Stimulated activated CD8-positive, alpha-beta memory T cell treated with anti-CD3 and anti-CD28 coated beads, Interleukin-4, amount 100 ng/mL, for 48 hours (primary cell): ENCODE results near the gene DNAJC8.
A peak's percentile ranks its signal among the peaks of the same experiment; 100 is the strongest.

ENCODE experiments used
- DNase-seq: peaks from one replicate; pipeline ENCODE4 v3.0.0-alpha.2; 2020

The DNAJC8 gene

DNA sequence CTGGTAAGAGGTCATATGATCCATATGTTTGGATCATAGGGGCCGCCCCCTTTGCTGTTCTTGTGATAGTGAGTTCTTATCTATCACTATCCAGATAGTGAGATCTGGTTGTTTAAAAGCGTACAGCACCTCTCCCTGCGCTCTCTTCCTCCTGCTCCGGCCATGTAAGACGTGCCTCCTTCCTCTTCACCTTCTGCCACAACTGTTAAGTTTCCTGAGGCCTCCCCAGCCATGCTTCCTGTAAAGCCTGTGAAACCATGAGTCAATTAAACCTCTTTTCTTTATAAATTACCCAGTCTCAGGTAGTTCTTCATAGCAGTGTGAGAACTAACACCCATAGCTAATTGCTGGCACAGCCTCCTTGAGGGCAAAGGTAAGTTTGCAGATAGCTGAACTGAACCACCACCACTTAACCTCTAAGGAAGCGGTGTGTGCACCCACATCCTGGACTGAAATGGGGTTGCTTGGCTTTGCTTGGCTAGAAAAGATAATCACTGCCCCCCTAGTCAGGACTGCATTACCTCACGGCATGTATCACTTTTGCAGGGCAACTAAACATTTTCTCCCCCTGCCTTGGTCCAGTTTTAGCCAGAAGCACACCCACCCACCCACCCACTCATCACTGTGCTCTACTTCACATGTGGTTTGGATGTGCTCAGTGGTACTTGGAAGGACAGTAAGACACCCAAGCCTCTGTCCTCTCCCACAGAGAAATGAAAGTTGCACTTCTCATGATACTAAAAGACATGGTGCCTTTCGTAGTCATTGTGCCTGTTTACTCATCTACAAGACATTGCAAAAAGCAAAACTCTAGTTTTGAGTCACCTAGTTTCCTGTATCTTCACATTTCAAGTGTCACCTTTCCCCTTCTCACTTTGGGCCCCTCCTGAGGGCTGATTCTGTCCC is 33.2 kb downstream of the DNAJC8 start:
- peak; percentile 77 for DNase-seq

DNA sequence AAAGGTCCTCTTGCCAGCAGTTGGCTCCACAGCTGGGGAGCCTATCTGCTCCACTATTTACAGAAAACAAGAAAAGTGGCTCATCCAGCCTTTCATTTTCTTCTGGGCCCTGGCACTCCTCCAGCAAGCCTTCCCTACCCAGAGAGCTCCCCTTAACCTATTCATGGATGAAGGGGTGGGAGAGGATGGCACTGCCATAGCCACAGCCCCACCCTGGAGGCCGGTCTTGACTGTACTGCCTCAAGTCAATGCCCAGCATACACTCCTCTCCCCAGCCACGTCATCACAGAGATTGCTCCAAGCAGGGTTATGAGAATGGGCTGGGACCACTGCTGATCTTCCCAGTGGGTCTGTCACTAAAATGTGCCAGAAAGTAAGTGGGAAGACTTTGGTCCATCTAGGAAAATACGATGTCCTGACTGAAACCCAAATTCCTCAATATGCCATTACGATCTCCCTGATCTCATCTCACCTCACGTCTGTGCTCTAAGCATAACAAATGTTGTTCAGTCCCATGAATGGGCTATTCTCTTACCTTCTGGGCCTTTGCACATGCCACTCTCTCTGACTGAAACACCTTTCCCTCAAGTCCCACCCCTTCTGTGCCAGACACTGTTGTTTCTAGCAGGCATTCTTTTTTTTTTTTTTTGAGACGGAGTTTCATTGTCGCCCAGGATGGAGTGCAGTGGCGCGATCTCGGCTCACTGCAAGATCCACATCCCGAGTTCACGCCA is 35.0 kb downstream of the DNAJC8 start:
- DNase-seq, result peak; percentile 21

DNA sequence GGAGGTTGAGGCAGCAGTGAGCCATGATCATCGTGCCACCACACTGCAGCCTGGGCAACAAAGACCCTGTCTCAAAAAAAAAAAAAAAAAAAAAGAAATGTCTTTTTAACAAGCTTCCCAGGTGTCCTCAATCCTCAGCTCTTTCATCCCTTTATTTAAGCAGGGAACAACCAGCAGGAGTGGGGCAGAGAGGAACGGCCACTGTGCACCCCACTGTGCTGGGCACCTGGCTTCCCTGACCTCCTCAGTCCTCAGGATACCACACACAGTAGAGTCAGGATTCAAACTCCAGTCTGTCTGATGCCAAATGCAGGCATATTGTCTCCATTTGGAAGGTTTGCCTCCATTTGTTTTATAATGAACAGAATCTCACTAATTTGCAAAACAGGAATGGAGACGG is 36.5 kb downstream of the DNAJC8 start:
- DNase-seq, result peak; percentile 14

DNA sequence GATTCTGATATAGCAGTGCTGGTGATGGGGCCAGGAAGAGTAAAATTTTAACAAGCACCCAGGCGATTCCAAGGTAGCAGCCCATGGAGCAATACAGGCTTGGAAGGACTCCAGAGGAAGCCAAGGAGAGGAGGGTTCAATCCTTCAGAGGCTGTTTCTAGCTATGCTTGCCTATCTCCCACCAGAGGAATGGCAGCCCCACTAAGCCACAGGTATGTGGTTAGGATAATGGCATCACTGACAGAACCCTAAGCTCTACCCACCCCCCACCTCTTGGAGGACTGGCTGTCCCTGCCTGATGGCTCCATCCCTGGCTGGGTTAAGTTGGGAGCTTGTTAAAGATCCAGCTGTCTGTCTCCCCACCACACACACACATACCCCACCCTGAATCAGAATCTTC is 37.0 kb downstream of the DNAJC8 start:
- peak; percentile 13 for DNase-seq

DNA sequence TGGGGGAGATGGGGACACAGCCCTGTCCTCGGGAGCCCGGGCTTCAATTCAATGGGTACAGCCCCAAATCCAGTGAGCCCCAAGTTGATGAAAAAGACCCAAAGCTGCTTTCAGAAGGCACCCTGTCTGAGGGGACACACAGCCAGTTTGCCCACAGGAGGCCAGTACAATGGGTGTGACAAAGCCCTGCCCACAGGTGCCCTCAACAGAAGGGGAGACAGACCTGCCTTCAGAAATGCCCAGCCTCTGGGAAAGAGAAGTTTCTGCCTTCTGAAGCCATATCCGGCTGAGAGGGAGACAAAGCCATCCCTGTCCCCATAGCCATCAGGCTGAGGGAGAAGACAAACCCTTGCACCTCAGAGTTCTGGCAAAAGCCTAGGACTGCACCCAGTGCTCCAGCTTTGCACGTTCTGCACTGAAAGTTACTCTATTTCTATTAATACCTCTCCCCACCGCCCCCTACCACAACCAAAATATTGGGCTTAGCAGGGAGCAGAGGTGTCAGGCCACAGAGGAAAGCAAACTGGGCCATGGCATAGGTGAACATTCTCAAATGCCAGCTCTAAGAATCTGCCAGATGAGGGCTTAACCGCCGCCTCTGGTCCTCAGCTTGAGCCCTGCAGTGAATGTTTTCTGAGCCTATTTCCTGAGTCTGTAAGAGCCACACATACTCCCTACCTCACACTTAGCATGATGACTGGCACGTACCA is 38.3 kb downstream of the DNAJC8 start:
- peak; percentile 22 for DNase-seq

DNA sequence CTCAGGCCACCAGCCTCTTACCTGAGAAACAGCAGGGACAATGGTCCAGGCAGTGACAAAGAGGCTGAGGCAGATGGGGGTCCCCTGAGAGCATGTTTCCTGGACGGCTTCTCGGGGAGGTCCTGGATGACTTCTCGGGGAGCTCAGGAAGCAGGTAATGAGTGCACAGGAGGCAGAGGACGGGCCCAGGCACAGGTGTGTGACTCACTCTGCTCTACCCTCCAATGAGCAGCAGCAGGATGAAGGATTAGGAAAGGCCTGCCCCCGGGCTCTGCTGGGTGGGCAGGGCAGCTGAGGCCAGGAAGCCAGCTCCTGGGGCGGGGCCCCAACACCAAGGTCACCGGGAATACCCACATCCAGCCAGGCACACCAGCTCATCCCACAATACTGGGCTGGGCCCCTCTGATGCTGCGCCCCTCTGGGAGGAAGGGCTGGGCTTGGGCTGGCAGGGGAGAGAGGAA is 39.1 kb downstream of the DNAJC8 start:
- DNase-seq, result peak; percentile 21

DNA sequence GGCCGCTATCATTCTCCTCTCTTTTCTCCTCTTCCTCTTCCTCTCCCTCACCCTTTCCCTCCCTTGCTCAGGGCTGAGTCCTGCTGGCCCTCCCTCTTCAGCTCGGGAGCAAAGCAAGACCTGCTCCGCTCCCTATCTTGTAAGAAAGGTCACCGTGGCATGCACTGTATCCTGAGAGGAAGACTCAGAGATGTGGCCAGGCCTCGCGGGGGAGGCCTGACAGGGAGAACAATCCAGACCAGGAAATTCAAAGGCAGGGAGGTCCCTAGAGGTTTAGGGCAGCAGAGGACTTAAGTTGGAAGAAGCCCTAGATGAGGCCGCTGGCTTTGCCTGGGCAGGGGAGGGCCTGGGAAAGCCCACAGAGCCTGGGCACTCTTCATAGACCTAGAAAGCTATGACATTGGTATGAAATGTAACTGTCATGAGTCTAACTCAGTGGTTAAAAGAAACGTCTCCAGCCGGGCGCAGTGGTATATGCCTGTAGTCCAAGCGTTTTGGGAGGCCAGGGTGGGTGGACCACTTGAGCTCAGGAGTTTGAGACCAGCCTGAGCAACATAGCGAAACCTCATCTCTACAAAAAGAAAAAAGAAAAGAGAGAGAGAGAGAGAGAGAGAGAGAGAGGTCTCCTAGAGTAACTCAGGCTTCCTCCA is 41.7 kb downstream of the DNAJC8 start:
- DNase-seq, result no peak

DNA sequence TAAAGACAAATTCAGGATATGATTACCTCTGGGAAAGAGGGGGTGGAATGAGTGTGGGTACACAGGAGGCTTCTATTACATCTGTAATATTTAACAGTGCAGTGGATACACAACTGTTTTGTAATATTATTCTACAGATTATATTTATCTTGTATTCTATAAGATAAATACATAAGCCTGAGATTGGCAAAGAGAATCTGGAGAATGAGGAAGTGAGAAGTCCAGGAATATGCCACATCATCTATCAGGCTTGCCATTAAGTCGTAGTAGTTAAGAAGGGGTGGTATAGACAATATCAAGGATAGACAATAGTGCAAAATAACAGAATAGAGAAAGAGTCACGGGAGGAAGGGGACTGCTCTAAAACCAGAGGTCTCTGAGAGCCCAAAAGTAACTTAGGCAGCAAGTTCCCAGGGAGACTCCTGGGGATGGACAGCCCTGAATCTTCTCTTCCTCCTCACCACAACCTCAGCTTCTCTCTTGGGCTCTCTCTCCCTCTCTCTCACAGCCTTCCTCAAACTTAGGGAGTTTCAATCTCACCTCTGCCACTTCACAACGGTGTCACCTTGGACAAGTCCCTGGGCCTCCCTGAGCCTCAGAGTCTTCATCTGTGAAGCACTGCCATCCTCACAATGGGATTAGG is 42.4 kb downstream of the DNAJC8 start:
- DNase-seq, result no peak

DNA sequence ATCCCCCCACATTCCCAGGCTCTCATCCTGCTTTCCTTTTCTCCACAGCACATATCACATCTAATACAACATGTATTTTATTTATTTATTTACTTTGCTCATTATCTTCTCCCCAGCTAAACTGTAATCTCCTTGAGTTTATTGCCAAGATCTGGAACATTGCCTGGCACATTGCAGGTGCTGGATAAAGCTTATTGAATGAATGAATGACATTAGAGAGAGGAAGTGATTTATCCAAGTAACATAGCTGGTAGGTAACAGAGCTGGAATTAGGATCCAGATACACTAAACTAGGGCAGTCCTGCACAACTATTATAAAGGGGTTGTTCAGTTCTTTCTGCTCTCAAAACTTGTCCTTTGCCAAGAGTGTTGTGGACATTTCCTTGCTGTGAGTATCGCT is 47.8 kb downstream of the DNAJC8 start:
- no peak for DNase-seq

DNA sequence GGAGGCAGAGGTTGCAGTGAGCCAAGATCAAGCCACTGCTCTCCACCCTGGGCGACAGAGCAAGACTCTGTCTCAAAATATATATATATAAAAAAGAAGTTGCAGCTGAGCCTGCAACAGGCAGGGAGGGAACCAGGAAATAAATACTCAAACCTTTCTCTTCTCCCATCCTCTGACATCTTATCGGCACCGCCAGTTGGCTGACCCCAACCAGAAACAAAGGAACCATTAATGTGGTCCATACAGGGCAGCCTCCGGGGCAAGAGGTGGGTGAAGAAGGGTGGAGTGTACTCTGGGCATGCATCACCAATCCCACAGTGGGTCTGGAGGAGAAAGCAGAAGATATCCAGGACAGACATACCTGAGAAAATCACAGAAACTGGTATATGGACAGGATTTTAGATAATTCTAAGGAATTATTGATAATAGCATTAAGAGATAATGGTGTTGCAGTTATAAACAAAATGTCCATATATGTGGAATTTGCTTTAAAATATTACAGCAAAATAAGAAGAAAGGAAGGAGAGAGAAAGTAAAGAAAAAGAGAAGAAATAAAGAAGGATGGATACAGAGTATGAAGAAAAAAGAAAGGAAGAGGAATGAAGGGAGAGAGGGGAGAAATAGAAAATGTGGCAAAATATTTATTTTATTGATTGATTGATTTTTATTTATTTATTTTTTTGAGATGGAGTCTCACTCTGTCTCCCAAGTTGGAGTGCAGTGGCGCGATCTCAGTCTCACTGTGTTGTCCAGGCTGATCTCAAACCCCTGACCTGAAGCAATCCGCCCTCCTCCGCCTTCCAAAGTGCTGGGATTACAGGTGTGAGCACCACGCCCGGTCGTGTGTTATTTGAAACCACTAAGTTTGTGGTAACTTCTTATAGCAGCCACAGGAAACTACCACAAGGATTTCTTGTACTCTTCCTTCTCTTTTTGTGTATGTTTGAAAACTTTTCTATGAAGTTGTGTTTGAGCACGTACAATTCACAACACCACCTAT is 52.2 kb downstream of the DNAJC8 start:
- no peak for DNase-seq

DNA sequence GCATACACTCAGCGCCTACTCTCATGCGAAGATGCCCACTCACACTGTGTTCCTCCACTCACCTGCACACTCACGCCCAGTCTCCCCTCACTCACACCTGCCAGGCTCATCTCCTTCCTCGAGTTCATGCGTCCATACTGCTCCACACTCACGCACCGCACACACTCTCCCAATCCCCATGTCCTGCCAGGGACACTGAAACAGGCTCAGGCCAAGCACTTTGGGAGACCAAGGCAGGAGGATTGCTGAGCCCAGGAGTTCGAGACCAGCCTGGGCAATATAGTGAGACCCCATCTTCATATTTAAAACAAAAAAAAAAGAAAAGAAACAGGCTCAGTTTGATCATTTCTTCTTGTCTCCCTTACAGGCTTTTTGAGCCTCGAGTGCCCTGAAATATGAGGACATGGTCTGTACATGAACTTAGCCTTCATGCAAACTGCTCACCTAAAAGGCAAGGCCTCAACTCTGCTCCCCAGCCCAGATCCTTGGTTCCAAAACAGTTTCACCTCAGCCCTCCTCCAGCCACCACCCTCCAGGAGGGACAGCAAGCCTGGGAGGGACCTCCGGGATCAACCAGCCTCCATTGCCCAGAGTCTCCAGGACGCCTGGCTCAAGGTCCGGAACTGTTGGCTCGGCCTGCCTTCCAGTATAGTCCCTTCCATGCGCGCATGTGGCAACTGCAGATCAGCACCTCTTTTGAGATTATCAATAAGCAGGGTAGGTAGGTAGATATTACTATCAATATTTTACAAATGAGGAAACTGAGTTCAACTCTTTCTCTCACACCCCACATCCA is 53.9 kb downstream of the DNAJC8 start:
- no peak for DNase-seq

DNA sequence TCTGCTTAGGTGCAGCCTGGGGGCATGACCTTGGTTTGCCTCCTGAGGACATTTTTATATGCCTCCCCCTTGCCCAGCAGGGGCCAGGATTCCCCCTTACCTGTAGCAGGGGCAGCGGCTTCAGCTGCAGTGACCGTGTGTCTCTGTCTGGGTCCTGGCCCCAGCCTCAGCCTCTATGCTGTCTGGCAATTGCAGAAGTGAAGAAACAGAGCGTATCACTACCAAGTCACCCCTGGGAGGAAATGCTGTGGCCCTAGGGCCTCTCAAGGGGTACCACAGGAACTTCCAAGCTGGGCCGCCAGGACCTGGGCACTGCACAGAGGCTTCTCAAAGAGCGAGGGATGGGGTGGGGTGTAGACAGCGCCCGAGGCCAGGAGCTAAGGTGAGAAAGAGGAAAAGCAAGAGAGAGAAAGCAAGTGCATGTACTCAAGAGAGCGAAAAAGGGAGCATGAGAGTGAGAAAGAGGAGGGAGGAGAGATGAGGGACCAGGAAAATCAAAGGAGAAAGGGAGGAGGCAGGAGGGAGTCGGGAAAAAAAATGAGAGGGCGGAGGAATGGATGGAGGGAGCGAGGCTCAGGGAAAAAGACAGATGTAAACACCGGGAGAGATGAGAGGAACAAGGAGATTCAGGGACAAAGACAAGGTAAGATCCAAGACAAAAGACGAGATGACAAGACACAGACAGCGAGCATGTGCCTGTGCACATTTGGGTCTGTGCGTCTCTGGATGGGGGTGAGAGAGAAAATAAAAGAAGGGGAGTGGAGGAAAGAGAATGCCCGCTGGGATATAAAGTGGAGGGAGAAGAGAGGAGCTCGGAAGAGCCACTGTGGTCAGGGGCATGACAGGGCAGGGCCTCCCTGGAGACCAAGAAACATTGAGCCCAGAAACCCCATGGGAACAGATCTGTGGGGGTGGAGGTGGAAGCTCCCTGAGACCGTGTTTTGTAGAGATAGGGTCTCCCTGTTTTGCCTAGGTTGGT is 56.0 kb downstream of the DNAJC8 start, which contains the start of gene PTAFR:
Gene PTAFR, minus strand, starts transcription at position 199 of the 979 bp plus-strand sequence. CDS start 25,669 bp downstream, outside the sequence.
- DNase-seq, result no peak

DNA sequence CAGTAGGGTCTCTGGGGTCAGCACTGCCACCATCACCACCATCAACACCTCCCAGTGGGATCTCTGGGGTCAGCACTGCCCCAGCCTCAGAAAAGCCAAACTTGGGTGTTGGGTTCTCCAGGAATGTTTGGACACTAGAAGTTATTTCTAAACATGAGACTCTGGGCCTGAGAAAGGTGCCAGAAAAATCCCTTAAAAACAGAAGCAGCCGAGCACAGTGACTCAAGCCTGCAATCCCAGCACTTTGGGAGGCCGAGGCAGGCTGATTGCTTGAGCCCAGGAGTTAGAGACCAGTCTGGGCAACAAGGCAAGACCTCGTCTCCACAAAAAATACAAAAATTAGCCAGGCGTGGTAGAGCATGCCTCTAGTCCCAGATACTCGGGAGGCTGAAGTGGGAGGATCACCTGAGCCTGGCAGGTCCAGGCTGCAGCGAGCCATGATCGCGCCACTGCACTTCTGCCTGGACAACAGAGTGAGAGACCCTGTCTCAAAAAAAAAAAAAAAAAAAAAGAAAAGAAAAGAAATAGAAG is 56.8 kb downstream of the DNAJC8 start:
- DNase-seq, result no peak

DNA sequence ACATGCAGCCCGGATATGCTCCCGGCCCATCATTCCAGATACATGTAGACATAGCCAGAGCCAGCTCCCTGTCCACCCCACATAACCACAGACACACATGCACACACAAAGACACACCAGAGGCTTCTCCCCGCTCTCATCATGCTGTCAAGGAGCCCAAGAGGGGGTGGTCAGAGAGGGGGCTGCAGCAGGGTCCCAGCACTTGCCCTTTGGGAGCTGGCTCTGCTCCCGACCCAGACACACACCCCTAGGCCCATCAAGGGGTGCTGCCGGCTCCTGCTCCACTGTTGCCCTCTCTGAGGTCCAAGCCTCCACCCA is 58.9 kb downstream of the DNAJC8 start:
- no peak for DNase-seq

DNA sequence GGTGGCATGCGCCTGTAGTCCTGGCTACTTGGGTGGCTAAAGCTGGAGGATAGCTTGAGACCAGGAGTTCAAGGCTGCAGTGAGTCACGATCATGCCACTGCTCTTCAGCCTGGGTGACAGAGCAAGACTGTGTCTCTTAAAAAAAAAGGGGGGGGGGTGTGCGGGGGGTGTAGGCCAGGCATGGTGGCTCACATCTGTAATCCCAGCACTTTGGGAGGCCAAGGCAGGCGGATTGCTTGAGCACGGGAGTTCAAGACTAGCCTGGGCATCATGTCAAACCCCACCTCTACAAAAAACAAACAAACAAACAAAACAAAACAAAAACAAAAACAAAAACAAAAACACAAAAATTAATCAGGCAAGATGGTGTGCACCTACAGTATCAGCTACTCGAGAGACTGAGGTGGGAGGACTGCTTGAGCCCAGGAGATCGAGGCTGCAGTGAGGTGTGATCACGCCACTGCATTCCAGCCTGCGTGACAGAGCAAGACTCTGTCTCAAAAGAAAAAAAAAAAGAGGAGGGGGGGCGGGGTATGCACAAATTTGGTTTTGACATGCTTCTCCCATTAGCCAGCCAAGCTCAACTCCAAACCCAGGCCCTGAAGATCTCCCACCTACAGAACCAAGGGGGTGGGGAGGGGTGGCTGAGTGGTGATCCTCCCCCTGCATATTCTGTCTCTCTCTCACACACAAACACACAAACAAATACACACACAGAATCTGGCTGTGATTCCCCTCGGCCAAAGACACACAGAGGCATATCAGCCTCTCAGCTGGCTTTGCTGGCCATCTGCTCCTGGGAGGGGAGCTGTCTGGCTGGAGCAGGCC is 59.5 kb downstream of the DNAJC8 start:
- no peak for DNase-seq

DNA sequence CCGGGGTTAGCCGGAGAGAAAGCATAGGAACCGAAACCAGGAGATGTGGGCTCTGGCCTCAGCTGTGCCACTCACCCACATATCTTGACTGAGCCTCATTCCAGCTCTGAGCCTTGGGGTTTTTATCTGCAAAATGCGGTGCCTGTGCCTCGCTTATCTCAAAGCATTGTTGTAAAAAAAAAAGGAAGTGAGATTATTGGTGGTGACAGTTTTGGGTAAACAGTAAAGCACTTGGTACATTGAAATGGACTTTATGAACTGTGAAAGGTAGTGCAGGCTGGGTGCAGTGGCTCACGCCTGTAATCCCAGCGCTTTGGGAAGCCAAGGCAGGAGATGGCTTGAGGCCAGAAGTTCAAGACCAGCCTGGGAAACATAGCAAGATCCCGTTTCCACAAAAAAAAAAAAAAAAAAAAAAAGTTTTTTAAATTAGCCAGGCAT is 60.1 kb downstream of the DNAJC8 start:
- peak; percentile 58 for DNase-seq

DNA sequence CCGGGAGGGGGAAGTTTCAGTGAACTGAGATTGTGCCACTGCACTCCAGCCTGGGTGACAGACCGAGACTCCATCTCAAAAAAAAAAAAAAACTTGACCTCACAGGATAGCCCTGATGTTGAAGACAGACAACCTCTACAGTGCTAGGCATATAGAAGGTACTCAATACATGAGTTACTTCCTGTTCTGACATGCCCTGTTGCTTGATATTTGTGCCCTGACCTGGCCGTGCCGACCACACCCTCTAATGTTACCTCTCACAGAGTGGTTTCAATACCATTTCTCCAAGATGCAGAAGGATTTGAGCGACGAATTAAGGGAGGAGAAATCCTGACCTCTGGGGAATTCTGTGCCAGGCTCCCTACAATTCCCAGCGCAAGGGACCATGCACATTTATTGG is 61.6 kb downstream of the DNAJC8 start:
- DNase-seq, result no peak
